GM21526 (cell line): Measurements from ENCODE around the gene KIF1C.

ENCODE experiments used
- ATAC-seq: cut with Tn5 transposase; IDR thresholded peaks from one replicate; pipeline ENCODE4 v1.9.1; 2021; ENCODE audit warnings: moderate library complexity; ENCODE audit not compliant: unreplicated experiment, low FRiP score

The KIF1C gene

GRCh38 chr17:4968486-4969046, 29.2 kb upstream of the KIF1C start:
- no peak for ATAC-seq

GRCh38 chr17:4969047-4969550, 28.7 kb upstream of the KIF1C start:
- no peak for ATAC-seq

GRCh38 chr17:4969551-4970173, 28.1 kb upstream of the KIF1C start:
- no peak for ATAC-seq

GRCh38 chr17:4970273-4970672, 27.5 kb upstream of the KIF1C start:
- no peak for ATAC-seq

- ATAC-seq = no peak
These were observed 25.9 kb upstream of the KIF1C start for GRCh38 chr17:4971826-4972225.

GRCh38 chr17:4972322-4972721, 25.4 kb upstream of the KIF1C start:
- ATAC-seq = no peak

- ATAC-seq = no peak
These were observed 25.0 kb upstream of the KIF1C start for GRCh38 chr17:4972752-4973151.

- no peak for ATAC-seq
These were observed 24.3 kb upstream of the KIF1C start for GRCh38 chr17:4973256-4974114.

GRCh38 chr17:4974115-4974670, 23.6 kb upstream of the KIF1C start:
- ATAC-seq = no peak

- ATAC-seq = no peak
These were observed 19.0 kb upstream of the KIF1C start for GRCh38 chr17:4978726-4979125.

- no peak for ATAC-seq
These were observed 17.0 kb upstream of the KIF1C start for GRCh38 chr17:4980644-4981216.

GRCh38 chr17:4982305-4982704, 15.4 kb upstream of the KIF1C start:
- no peak for ATAC-seq

GRCh38 chr17:4986403-4986802, 11.3 kb upstream of the KIF1C start:
- no peak for ATAC-seq

GRCh38 chr17:4986951-4987766, 10.6 kb upstream of the KIF1C start, which contains the start of gene CAMTA2:
TSS of gene CAMTA2 (minus strand) at chr17:4987675. CDS start at chr17:4986222, 1,453 bp downstream.
- ATAC-seq = peak; percentile 49

- ATAC-seq = no peak
These were observed 9.8 kb upstream of the KIF1C start for GRCh38 chr17:4987767-4988567.

GRCh38 chr17:4994081-4994595, 3.6 kb upstream of the KIF1C start:
- ATAC-seq = no peak

- ATAC-seq = no peak
These were observed 429 bp downstream of the KIF1C start for GRCh38 chr17:4998027-4998731.

- no peak for ATAC-seq
These were observed 1.1 kb downstream of the KIF1C start for GRCh38 chr17:4998732-4999429.
